Smooth muscle cell (in vitro differentiated cells): Measurements from ENCODE around the gene PXK. TPM values are rescaled to one million over a fixed set of nuclear protein-coding genes. Genes with fewer than 3 reads are reported as not detected.

ENCODE experiments used
- DNase-seq: peaks from one replicate; lab custom pipeline; 2025; ENCODE audit not compliant: unreplicated experiment; lab: John Stamatoyannopoulos, UW
- H2AFZ ChIP-seq: fragments of 200-600 bp; sonication (generic); 2 replicates; pipeline ENCODE4 v1.6.0; 2016; ENCODE audit warnings: antibody characterized with exemption, low read depth, mild to moderate bottlenecking
- H3F3A ChIP-seq: fragments of 200-600 bp; sonication (generic); 2 replicates; pipeline ENCODE4 v1.6.0; 2017; ENCODE audit warnings: antibody characterized with exemption, low read depth
- H3K27ac ChIP-seq: fragments of 200-600 bp; sonication (generic); 2 replicates; pipeline ENCODE4 v1.5.1; 2016; ENCODE audit warnings: low read depth, mild to moderate bottlenecking
- H3K27me3 ChIP-seq: fragments of 200-600 bp; sonication (generic); 2 replicates; pipeline ENCODE4 v1.6.1; 2016; ENCODE audit warnings: low read depth, mild to moderate bottlenecking
- H3K36me3 ChIP-seq: fragments of 200-600 bp; sonication (generic); 2 replicates; pipeline ENCODE4 v1.5.1; 2016; ENCODE audit warnings: low read depth
- H3K4me1 ChIP-seq: fragments of 200-600 bp; sonication (generic); 2 replicates; pipeline ENCODE4 v1.5.1; 2016; ENCODE audit warnings: low read depth
- H3K4me2 ChIP-seq: fragments of 200-600 bp; sonication (generic); 2 replicates; pipeline ENCODE4 v1.6.0; 2016; ENCODE audit warnings: mild to moderate bottlenecking
- H3K4me3 ChIP-seq: fragments of 200-600 bp; sonication (generic); 2 replicates; pipeline ENCODE4 v1.5.1; 2016; ENCODE audit warnings: mild to moderate bottlenecking
- H3K79me2 ChIP-seq: fragments of 200-600 bp; sonication (generic); 2 replicates; pipeline ENCODE4 v1.6.0; 2016; ENCODE audit warnings: low read depth, mild to moderate bottlenecking
- H3K9ac ChIP-seq: fragments of 200-600 bp; sonication (generic); 2 replicates; pipeline ENCODE4 v1.6.0; 2016; ENCODE audit warnings: low read depth
- H3K9me3 ChIP-seq: fragments of 200-600 bp; sonication (generic); replicated peaks from 2 replicates; pipeline ENCODE4 v1.5.1; 2016; ENCODE audit warnings: low read depth
- H4K20me1 ChIP-seq: fragments of 200-600 bp; sonication (generic); 2 replicates; pipeline ENCODE4 v1.6.0; 2016; ENCODE audit warnings: low read depth
- WGBS: methylation state at CpG from one replicate; pipeline ENCODE4 v1.1.7; 2016; ENCODE audit warnings: low lambda C conversion rate; 5-methylcytosine and 5-hydroxymethylcytosine counted together
- polyA plus RNA-seq: library from polyadenylated mRNA; unstranded; fragments of >200 nt; fragmentation: Nextera tagmentation; extraction: Ambion mirVana; gene quantifications from 2 replicates; pipeline ENCODE4 v1.2.1, GENCODE V29; 2016
- total RNA-seq: library from RNA; depleted of rRNA; stranded (reverse); fragments of >200 nt; gene quantifications from 2 replicates; pipeline ENCODE4 v1.2.3, GENCODE V29; 2014
- TF ChIP-seq, protein P1 (sequence below): fragments of 200-600 bp; sonication (generic); IDR thresholded peaks from 2 replicates; pipeline ENCODE4 v1.5.1; 2017; ENCODE audit warnings: borderline replicate concordance, mild to moderate bottlenecking, antibody characterized with exemption; ENCODE audit not compliant: insufficient read depth, poor library complexity, severe bottlenecking

Gene PXK
- total RNA-seq (30.5 and 33.3 TPM in 2 replicates), polyA plus RNA-seq (23.8 and 25.1 TPM in 2 replicates)

DNA sequence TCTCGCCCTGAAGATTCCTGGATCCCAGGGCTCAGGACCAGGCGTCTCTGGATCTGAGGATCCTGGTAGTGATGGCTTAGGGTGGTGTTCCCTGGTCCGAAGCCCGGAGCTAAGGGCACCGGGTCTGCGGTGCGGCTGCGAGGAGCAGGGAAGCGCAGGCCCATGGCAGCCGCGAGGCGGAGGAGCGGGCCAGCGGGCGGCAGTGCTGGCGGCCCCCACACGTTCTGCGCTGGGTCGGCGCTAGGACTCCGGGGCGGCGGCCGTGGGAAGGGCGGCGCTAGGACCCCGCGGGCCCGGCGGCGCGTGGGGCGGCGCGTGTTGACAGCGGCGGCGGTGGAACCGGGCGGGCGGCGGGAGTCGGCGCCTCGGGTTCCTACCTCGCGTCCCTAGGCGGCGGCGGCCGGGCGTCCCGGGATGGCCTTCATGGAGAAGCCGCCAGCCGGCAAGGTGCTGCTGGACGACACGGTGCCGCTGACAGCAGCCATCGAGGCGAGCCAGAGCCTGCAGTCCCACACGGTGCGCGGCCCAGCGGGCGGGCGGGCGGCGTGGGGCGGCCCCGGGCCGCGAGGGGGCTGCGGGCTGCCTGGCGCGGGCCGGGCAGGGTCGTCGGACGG lies at the start of gene PXK:
TSS of gene PXK (plus strand) at position 318 of the 614 bp plus-strand sequence. CDS start at position 415, 97 bp downstream.
- no peaks in the 10 kb centered on the region for H3K36me3 ChIP-seq
- peak within 1 kb of the TSS; percentile 90 for H3K27ac ChIP-seq
- peaks cover 24% of the 10 kb centered on the region for H3K79me2 ChIP-seq
- peak; percentile 27 for DNase-seq
- 2% methylated on average over 66 of the region's 79 CpGs for WGBS
- peak within 1 kb of the TSS; percentile 94 for H3K4me2 ChIP-seq
- TF ChIP-seq, protein P1, sequence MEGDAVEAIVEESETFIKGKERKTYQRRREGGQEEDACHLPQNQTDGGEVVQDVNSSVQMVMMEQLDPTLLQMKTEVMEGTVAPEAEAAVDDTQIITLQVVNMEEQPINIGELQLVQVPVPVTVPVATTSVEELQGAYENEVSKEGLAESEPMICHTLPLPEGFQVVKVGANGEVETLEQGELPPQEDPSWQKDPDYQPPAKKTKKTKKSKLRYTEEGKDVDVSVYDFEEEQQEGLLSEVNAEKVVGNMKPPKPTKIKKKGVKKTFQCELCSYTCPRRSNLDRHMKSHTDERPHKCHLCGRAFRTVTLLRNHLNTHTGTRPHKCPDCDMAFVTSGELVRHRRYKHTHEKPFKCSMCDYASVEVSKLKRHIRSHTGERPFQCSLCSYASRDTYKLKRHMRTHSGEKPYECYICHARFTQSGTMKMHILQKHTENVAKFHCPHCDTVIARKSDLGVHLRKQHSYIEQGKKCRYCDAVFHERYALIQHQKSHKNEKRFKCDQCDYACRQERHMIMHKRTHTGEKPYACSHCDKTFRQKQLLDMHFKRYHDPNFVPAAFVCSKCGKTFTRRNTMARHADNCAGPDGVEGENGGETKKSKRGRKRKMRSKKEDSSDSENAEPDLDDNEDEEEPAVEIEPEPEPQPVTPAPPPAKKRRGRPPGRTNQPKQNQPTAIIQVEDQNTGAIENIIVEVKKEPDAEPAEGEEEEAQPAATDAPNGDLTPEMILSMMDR = no peak
- H3K4me1 ChIP-seq = peaks cover 20% of the 10 kb centered on the region
- peak within 1 kb of the TSS; percentile 68 for H3K4me3 ChIP-seq
- no peaks in the 10 kb centered on the region for H3F3A ChIP-seq
- H3K9ac ChIP-seq = peak within 1 kb of the TSS; percentile 54
- no peaks in the 10 kb centered on the region for H3K9me3 ChIP-seq
- H4K20me1 ChIP-seq = peaks cover 3% of the 10 kb centered on the region
- no peaks in the 10 kb centered on the region for H3K27me3 ChIP-seq
- peak within 1 kb of the TSS; percentile 72 for H2AFZ ChIP-seq

DNA sequence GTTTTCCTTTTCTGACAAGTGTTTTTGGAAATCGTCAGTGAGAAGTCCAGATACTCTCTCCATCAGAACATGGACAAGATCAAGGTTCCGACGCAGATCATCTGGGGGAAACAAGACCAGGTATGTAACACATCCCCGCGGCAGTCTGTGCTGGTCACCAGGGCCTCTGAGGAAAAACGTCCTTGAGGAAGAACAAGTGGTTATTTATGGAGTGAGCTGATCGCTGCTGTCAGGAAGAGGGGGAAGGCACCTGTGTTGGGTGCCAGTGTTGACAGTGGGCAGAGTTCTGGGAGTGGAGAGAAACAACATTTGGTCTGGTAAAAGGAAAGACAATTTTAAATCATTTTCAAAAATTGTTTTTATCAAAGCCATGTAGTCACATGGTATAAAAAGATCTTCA lies 47.4 kb upstream of the PXK start:
- H3K27ac ChIP-seq = no peak overlapping the region
- H3K4me3 ChIP-seq = no peak overlapping the region
- no peaks in the 10 kb centered on the region for H3K36me3 ChIP-seq
- H3F3A ChIP-seq = no peaks in the 10 kb centered on the region
- DNase-seq = no peak
- no peaks in the 10 kb centered on the region for H3K9me3 ChIP-seq
- H2AFZ ChIP-seq = no peak overlapping the region
- TF ChIP-seq, protein P1 = no peak
- no peak overlapping the region for H3K4me2 ChIP-seq
- no peaks in the 10 kb centered on the region for H3K4me1 ChIP-seq
- WGBS = 94% methylated on average over 7 of the region's 7 CpGs
- no peaks in the 10 kb centered on the region for H4K20me1 ChIP-seq
- no peaks in the 10 kb centered on the region for H3K79me2 ChIP-seq
- no peaks in the 10 kb centered on the region for H3K27me3 ChIP-seq
- H3K9ac ChIP-seq = no peak overlapping the region

DNA sequence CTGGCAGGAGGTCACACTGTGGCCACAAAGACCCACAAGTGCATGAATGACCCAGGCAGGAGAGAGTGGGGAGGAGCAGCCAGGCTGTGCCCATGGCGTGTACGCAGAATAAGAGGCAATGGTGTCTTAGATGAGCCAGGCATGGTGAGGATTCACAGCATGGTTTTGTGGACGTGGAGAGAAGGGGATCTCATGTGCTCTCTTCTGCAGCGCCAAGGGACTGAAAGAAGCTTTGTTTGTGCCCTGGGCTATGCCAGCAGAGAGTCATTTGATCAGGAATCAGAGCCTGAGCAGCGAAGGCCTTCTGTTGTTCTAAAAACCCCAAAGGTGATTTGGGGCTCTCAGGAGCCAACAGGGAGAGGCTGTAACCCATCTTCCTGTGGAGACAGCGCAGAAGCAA lies 45.3 kb upstream of the PXK start:
- H3K4me3 ChIP-seq = no peak overlapping the region
- H3F3A ChIP-seq = no peaks in the 10 kb centered on the region
- no peaks in the 10 kb centered on the region for H3K9me3 ChIP-seq
- H4K20me1 ChIP-seq = no peaks in the 10 kb centered on the region
- no peak overlapping the region for H3K9ac ChIP-seq
- no peak overlapping the region for H2AFZ ChIP-seq
- DNase-seq = no peak
- no peaks in the 10 kb centered on the region for H3K27me3 ChIP-seq
- 93% methylated on average over 6 of the region's 6 CpGs for WGBS
- no peak overlapping the region for H3K27ac ChIP-seq
- TF ChIP-seq, protein P1 = no peak
- H3K4me1 ChIP-seq = no peaks in the 10 kb centered on the region
- no peaks in the 10 kb centered on the region for H3K79me2 ChIP-seq
- no peaks in the 10 kb centered on the region for H3K36me3 ChIP-seq
- no peak overlapping the region for H3K4me2 ChIP-seq
